GM19035 (cell line): ENCODE data around the gene WDR35.
A peak's percentile ranks its signal among the peaks of the same experiment; 100 is the strongest.
"Not testable (repeated sequence)": the region's sequence is repeated elsewhere in the genome, so short reads cannot be mapped to it uniquely, and the experiment has no call there.

Experiments used
- ATAC-seq: cut with Tn5 transposase; IDR thresholded peaks from one replicate; pipeline ENCODE4 v1.9.1; 2021; ENCODE audit not compliant: unreplicated experiment

Gene WDR35

DNA sequence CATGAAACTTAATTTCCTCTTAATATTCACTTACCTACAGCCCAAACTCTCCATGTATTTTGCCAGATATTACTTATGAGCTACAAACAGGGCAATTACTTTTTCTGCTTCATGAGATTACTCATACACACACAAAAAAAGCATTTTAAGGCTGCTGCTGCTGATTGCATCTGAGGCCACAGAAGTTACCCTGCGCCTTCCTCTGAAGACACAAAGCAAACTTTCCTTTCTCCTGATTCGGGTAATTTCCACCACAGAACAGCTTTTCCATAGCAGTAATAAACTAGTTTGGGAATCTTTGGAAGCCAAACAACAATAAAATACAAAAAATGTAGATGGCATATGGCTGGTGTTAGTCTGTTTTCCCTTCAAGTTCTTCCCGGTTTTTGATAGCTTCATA is 94.4 kb downstream of the WDR35 start:
- ATAC-seq = no peak

DNA sequence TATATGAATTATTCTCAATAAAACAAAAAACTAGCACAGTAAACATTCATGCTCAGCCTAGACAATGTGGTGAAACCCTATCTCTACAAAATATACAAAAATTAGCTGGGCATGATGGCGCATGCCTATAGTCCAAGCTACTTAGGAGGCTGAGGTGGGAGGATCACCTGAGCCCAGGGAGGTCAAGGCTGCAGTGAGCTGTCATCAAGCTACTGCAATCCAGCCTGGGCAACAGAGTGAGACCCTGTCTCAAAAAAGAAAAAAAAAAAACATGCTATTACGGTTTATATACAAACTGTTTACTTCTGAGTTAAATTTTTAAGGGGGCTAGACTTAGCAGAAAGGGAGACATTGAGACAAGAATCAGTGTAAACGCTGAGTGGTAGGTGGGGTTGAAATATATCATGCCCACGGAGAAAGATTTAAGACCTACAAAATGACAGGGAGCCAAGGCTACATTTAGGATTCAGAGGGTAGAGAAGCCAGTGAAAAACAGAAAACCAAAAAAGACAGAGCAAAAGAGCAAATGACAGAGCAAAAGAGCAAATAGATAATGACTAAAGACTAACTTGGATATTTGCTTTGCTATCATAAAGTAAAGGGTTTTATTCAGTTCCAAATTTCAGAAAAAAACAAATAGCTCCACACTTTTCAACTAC is 95.6 kb downstream of the WDR35 start:
- peak; percentile 25 for ATAC-seq

DNA sequence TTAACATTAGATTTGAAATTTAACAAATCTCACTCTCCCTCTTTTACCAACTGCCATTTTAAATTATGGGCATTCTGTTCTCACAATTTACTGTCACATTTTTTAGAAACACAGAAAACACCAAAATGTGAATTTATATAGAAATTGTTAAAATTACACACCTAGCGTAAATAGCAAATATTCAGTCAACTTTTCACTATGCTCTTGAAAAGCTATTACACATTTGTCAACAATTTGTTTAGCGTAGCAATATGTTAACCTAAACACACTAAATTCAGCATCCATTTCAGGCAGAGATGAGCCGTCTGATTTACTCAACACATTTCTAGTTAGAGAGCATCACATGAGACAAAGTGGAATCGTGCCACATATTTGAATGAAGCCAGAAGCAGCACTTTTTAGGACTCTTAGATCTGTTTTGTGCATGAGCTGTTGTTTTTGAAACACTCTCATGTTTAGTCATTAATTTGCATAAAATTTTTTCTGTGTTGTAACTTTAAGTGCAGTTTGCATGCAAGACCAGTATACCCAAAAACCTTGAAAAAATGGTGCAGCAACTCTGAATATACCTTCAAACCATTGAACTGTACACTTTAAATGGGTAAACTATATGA is 96.3 kb downstream of the WDR35 start:
- ATAC-seq = peak; percentile 76

DNA sequence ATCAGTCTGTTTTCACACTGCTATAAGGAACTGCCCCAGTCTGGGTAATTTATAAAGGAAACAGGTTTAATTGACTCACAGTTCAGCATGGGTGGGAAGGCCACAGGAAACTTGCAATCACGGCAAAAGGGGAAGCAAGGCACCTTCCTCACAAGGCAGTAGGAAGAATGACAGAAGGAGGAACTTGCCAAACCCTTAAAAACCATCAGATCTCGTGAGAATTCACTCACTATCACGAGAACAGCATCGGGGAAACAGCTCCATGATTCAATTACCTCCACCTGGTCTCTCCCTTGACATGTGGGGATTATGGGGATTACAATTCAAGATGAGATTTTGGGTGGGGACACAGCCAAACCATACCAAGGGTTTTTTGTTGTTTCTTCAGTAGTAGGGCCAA is 97.9 kb downstream of the WDR35 start:
- not testable (repeated sequence) for ATAC-seq

DNA sequence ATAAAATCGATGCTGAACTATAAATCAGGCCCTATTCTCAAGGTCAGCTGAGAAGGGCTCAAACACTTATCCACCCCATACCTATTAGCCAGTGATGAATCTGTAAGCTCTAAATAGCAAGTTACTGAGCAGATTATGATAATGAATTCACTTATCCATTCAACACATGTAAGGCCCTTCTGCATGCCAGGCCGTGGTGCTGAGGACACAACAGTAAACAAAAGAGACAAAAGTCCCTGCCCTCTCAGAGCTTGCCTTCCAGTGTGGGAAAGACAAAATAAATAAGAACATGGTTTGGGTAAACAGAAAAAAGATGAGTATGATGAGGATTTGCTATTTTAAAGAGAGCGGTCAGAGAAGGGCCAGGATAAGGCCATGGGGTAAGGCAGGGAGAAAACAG is 99.8 kb downstream of the WDR35 start:
- ATAC-seq = no peak

DNA sequence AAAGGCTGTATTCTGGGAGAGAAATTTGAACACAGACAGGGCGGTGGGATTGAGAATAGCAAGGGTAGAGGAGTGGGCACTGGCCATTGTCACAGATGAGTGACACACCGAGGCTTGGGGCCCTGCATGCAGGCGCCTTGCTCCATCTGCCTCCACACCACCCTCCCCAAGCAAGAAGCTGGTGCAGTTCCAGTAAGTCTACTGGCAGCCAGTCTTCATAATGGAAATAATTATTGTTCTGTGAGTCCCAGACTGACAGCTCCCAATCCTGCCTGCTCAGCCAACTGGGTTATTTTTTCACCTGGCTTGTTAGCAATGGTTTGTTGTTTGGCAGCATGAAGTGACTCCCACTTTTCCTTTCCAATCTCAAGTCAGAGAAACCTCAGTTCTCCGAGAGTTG is 101.1 kb downstream of the WDR35 start:
- ATAC-seq = no peak

DNA sequence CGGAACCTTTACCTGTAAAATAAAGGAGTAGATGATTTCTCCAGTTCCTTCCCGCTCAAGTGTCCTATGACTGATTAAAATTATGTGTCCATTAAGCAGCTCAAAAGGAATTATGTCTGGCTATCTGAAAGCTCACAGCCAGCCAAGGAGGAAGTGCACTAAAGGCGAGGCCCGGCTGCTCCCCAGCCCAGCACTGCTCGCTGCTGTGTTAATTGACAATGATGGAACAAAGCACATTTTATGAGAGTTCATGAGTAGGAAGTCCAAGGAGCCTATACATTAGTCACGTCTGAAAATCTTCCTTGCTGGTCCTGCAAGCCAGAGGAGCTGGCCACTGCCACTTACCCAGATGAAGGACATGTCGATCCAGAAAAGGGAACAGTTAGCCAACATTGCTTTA is 102.4 kb downstream of the WDR35 start:
- ATAC-seq = no peak

DNA sequence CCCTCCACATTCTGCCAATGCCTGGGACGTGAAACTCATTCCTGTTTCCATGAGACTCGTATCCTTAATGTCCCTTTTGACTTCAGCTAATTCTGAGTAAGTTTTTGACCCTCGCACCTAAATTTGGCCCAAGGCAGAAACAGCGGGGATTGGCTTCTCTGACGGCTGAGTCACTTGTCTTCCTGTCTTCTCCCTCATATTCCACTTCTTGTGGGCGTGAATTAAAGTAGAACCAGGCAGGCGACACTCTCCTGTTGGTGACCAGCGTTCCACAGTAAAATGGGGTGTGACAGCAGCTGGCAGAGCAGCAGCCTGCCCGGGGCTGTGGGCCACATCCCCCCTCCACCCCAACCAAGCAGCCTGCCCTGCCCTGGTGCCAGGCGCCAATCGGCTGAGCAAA is 103.6 kb downstream of the WDR35 start:
- ATAC-seq = no peak

DNA sequence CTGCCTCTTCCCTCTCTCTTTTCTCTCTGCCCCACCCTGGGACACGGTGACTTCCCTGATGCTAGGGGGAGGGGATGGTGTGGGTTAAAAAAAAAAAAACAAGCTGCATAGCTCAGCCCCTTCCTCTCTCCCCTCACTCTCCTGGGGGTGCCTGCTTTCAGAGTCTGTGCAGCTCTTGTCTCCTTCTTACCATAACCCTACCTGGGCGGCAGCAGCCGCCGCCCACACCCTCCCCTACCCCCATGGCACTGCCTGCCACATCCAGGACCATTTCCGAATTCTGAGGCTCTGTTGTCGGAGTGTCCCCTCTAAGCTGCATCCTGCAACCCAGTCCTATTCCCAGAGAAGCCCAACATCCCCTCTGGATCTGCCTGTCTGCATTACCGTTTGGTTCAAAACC is 104.1 kb downstream of the WDR35 start:
- no peak for ATAC-seq

DNA sequence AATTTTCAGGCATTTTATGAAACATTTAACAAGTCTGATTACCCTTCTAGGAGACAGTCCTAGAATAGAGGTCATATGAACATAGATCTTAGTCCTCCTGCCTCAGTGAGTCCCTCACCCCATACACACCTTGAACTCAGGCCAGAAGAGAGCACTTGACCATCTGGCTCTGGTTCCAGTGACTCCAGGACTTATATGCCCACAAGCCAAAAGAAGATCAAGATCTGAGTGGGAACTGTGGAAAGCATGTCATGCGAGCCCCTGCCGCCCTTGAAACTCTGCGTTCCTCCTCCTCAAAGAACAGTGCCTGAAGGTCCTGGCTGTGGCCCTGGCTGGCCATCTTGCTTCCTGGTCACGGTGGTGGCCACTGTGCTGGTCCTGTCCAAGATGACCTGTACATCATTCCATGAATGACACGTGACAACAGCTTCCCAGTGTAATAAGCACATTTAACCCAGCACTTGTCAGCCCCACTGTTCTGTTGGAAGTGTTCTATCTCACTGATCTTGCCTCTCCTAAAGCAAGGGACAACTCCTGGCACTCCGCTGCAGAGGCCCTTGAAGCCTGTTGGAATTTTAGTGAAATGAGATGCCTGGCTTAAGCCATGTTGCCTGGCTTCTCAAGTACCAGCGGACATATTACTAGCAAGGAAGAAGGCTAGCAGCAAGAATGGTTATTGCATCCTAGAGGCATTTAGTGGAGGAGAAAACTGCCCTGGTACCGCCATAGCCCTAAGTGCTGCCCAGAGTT is 105.8 kb downstream of the WDR35 start:
- ATAC-seq = no peak

DNA sequence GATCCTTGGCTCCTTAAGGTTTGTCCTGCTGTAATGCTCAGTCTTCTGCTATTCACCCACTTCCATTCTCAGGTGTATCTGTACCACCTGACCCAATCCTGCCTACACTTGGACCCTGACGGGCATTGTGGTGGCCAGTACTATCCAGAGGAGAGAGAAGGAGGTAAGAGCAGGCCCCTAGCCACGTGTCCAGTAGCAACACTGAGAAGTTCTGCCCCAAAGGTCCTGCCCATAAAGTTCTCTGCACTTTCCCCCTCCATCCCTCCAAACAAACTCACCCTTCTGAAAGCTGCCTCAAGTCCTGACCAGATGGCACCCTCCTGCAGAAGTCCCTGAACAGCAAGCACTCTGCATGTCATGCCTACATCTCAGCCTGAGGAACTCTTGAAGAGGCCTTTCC is 106.4 kb downstream of the WDR35 start:
- no peak for ATAC-seq

DNA sequence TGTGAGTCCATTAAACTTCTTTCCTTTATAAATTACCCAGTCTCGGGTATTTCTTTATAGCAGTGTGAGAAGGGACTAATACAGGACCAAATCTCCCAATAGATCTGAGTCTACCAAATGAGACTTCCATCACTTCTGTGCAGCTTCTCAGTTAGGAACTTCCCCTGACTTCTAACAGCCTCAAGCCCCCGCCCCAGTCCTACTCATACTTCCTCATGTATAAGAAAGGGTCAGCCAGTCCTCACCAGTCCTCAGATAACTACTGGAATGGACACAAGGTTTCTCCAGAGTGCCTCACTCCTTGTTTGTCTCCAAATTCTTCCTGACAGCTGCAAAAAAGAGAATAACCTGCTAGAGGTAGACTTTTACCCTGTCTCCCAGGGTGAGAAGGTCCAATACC is 107.6 kb downstream of the WDR35 start:
- ATAC-seq = no peak

DNA sequence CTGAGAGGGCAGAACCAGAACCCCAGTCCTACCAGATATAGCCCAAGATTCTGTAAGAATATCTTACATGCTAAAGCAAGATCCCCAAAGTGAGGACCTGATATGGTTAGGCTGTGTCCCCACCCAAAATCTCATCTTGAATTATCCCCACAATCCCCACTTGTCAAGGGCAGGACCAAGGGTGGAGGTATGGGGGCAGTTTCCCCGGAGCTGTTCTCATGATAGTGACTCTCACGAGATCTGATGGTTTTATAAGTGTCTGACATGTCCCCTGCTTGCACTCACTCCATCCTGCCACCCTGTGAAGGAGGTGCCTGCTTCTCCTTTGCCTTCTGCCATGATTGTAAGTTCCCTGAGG is 108.0 kb downstream of the WDR35 start:
- ATAC-seq = no peak

DNA sequence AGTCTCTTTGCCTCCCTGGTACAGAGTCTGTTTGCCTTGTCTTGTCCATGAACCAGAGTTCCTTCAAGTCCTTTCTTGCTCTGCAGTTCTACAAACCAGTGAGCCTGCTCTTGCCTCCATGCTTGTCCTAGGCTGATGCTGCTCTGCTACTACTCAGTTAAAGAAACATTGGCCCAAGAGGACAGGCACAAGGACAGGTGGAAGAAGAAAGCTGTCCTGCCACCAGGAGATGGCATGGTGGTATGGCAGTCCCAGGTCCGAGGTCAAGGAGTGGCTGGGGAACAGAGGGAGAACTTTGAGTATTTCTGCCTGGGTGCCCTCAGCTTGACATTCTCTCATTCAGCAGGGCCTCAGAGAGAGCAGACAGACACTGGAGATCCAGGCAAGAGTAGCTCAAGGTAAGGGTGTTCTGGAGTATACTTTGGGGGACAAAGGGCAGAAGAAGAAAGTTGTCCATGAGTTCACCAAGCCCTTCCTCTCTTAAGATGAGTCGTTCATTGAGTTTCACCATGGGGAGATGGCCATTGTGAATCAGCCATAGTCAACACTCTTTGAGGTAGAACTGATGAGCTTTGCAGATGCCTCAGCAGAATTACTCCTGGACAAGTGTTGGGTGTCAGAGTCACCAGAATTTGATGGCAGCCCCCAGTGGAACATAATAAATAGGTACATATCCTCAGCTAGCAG is 108.5 kb downstream of the WDR35 start:
- ATAC-seq = no peak

DNA sequence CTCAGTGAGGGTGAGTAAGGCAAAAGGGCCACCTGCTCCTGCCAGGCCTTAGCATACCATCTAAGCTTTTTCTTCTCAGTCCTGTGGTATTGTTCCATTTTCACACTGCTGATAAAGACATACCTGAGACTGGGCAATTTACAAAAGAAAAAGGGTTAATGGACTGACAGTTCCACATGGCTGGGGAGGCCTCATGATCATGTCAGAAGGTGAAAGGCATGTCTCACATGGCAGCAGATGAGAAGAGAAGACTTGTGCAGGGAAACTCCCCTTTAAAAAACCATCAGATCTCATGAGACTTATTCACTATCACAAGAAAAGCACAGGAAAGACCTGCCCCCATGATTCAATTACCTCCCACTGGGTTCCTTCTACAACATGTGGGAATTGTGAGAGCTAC is 109.7 kb downstream of the WDR35 start:
- ATAC-seq = not testable (repeated sequence)

DNA sequence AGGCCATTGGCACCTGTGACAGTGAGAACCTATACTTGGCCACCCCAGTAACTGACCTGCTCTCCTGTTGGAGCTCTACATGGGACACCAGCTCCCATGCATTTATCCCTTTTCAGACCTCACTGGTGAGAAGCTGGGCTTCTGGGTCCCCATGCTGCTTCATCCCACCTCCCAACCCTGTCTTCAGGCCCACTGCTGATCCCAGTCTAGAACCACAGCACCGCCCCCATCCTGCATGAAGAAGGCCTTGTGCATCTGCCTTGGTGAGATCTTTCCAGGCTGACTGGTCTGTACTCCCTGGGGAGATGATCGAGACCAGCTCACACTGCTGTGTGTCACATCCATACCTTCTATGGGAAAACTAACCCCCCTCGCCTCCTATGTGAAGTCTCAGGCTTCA is 110.8 kb downstream of the WDR35 start:
- no peak for ATAC-seq

DNA sequence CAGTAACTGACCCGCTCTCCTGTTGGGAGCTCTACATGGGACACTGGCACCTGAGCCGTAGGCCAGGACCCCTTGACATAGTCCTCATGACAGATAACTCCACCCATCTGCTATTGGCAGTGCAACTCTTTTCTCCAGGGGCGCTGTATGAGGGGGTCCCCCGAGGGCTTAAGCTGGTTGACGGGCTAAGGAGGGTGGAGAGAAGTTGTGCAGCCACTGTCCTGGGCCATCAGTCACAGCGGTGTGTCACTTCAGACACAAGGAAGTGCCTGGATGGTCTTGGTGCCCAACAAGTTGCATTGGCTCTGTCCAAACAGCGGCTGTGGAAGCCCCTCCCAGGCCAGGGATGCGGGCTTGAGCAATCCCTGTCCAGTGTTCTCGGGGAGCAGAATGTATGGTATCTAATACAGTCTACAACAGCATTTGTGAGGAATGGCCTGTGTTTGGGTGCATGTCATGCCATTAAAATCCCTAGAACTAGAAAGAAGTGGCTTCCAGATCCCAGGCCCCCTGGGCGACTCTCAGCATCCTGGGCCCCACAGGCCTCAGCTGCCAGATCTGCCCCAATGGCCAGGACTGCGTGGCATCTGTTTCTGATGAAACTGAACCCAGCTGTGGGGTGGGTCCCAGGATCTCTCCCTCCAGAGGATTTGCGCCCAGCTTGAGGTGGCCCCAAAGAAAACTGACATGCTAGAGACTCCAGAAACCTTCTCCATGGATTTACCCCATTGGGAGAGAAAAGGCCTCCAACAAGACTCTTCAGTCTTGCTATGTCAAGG is 111.4 kb downstream of the WDR35 start:
- ATAC-seq = no peak

DNA sequence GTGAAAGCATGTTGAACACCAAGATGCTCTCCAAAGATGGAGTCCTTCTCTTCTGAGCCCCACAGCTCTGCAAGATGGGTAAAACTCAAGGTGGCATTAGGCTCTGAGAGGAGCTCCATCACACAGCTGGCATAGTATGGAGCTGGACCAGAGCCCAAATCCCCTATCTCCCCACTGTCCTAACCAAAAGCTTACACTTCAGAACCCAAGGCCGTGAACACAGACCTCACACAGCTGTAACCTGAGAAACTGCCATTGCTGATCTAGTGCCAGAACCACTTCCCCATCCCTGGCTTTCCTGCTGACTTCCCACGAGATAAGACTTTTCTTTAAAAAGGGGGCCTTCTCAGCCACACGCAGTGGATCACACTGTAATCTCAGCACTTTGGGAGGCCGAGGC is 113.2 kb downstream of the WDR35 start:
- ATAC-seq = no peak

DNA sequence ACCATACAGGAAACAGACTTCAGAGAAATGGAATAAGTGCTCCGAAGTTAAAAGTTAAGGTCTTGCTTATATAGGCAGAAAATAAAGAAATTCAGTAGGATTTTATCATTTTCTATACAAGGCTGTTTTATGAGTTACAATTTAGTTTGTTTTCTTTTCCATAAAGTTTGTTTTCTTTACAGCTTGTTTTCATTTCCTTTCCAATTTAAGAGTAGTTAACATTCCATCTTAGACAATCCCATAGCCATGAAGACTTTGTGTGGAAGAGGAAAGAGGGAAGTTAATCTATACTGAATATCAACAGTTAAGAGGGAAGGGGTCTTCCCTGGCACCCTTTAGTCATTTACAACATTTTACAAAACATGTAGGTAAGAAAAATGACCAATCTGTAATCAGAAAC is 114.6 kb downstream of the WDR35 start:
- ATAC-seq = no peak

DNA sequence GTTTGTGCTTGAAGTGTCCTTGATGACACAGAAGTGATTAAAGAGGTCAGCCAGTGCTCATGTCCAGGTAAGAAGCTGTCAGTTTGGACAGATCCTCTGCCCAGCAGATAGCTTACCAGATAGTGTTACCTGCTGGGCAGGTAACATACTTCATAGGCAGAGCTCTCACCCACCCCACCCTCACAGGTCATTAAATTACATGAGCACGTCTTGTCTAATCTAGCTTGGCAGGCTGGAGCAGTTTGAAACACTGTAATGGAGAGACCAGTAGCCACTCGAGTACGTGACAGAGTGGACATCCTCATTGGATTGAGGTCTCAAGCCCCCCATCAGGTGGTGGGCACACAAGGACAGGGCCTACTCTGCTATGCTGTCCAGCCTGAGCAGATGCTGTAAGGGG is 115.2 kb downstream of the WDR35 start:
- ATAC-seq = no peak

DNA sequence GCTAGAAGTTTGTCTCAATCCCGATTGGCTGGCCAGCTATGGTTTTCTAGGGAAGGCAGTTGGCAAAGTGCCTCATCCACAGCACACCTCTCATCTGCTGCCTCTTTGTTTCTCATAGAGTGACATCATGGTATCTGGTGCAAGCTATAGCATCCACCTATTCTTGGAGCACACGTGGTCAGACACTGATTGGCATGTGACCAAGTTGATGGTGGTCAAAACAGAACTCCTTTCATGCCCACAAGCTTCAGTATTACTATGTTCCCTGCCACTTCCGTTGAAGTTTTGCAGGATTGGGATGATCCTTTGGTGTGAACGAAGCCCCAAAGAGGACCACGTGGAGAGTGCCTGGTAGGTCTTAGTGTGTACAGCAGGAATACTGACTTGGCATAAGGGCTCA is 116.9 kb downstream of the WDR35 start:
- no peak for ATAC-seq
